GM12864 (cell line): ENCODE results near the gene LCN12.

ENCODE experiments used
- DNase-seq: peaks from one replicate; pipeline ENCODE4 v3.0.0-alpha.2; 2011; ENCODE audit warnings: low read depth
- H3K4me3 ChIP-seq: 2 replicates; pipeline ENCODE4 v1.5.1; 2011; ENCODE audit warnings: mild to moderate bottlenecking, low read depth, low read length, control low read depth
- TF ChIP-seq, protein P1 (sequence below): IDR thresholded peaks from 2 replicates; pipeline ENCODE4 v1.5.1; 2011; ENCODE audit warnings: low read depth, mild to moderate bottlenecking, moderate library complexity, low read length, control low read depth, inconsistent platforms; ENCODE audit errors: missing control alignments

The LCN12 gene

DNA sequence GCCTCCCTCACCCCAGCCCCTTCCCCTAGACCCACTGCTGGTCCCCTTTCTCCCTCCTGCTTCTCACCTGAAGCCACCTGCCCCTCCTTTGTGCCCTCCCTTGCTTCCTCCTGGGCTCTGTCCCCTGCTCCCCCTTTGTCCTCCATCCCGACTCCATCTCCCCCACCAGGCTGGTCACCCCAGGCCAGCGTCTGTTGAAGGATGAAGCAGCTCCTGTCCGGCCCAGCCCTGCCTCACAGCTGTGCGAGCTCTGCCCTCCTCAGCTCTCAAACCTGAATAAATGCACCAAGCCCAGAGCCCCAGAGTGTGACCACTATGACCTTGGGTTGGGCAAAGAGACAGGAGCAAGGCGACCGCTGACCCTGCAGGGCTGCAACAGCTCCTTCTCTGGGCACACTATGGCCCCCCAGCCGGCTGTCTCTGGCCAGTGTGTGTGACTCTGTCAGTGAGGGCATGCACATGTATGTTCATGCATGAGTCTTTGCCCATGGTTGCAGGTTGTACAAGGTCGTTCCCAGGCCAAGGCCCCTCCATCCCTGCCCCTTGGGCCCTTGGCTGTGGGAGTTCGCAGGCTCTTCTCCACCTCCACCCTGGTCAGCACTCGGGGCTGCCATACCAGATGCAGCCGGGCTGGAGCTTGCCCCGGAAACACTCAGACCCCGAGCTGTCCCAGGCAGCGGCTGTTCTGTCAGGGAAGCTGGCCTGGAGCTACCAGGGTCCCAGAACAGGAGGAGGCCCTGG is 3.3 kb downstream of the LCN12 start:
- DNase-seq = no peak
- TF ChIP-seq, protein P1, sequence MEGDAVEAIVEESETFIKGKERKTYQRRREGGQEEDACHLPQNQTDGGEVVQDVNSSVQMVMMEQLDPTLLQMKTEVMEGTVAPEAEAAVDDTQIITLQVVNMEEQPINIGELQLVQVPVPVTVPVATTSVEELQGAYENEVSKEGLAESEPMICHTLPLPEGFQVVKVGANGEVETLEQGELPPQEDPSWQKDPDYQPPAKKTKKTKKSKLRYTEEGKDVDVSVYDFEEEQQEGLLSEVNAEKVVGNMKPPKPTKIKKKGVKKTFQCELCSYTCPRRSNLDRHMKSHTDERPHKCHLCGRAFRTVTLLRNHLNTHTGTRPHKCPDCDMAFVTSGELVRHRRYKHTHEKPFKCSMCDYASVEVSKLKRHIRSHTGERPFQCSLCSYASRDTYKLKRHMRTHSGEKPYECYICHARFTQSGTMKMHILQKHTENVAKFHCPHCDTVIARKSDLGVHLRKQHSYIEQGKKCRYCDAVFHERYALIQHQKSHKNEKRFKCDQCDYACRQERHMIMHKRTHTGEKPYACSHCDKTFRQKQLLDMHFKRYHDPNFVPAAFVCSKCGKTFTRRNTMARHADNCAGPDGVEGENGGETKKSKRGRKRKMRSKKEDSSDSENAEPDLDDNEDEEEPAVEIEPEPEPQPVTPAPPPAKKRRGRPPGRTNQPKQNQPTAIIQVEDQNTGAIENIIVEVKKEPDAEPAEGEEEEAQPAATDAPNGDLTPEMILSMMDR = no peak
- H3K4me3 ChIP-seq = no peak overlapping the region

DNA sequence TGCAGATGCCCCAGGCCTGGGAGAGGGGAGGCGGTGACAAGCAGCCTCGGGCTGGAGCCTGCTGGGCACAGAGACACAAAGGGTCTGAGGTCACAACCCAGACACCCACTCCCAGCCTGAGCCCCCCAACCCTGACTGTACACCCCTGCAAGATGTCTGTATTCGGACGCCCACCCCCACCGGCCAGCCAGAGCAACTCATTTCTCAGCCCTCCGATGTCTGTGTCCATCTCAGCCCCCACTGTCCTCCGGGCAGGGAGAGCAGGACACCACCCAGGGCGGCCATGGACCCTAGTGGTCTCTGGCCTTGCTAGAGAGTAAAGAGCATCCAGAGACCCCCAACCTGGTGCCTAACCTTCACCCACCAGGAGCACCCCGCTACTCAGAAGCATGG is 3.9 kb downstream of the LCN12 start:
- TF ChIP-seq, protein P1 = no peak
- DNase-seq = no peak
- H3K4me3 ChIP-seq = no peak overlapping the region

DNA sequence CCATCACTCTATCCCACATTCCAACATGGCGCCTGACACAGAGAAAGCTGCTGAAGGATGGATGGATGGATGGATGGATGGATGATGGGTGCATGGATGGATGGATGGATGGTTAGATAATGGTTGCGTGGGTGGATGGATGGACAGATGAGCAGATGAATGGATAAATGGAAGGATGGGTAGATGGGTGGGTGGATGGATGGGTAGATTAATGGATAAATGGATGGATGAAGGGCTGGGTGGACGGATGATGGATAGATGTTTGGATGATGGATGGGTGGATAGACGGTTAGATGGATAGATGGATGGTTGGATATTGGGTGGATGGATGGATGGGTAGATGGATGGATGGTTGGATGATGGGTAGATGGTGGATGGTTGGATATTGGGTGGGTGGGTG is 4.5 kb downstream of the LCN12 start:
- TF ChIP-seq, protein P1 = no peak
- DNase-seq = no peak

DNA sequence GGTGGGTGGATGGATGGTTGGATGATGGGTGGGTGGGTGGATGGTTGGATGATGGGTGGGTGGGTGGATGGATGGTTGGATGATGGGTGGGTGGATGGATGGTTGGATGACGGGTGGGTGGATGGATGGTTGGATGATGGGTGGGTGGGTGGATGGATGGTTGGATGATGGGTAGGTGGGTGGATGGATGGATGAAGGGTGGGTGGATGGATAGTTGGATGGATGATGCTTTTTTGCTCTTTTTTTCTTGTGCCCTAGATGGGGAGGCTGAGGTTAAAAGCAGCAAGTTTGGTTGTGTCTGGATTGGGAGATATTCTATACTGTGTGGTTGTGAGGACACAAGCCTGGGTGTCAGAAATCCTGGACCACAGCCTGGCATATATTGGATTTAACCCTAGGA is 5.4 kb downstream of the LCN12 start:
- DNase-seq = no peak
- no peak overlapping the region for H3K4me3 ChIP-seq
- TF ChIP-seq, protein P1 = no peak

More for the DNA sequence above, 4.5 kb downstream of the LCN12 start:
- H3K4me3 ChIP-seq = no peak overlapping the region

DNA sequence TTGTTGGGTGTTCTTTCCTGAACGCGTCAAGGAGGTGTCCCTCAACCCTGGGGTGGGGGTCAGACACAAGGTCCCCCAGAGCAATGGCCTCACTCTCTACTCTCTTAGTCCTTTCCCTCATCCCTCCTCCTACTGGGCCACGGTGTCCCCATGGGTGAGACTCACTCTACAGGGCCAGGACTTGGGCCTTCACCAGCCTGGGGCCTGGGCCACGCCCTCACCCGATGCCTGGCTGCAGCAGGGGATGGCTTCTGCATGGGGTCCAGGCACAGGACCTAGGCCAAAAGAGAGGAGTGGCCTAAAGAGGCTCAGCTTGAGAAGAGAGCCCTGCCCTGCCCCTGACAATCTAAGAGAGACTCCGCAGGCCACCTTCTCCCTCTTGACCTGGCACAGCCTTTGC is 5.8 kb downstream of the LCN12 start:
- H3K4me3 ChIP-seq = no peak overlapping the region
- no peak for DNase-seq
- TF ChIP-seq, protein P1 = no peak

DNA sequence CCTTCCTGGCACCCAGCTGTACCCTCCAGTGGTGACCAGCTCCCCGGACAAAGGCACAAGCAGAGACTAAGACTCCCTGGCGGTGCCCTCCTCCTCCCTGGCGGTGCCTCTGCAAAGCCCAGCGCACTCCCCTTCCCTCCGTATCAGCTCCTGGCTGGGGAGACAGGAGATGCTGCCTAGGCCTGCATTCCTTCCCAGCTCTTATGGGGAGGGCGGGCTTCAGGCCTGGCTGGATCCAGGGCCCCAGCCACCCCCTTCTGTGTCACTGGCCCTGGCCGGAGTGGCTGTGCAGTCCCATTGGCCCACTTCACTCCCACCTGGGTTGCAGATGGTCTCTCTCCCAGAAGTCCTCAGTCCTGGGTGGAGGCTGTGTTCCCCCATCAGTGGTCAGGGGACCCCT is 6.4 kb downstream of the LCN12 start:
- DNase-seq = no peak
- H3K4me3 ChIP-seq = no peak overlapping the region
- TF ChIP-seq, protein P1 = no peak
